Activated CD4-positive, alpha-beta memory T cell treated with anti-CD3 and anti-CD28 coated beads, Interleukin-2, amount 10 ng/mL, durations not matched to agents 7 days and 5 days (primary cell): Measurements from ENCODE around the gene FBXL13. TPM values are rescaled to one million over a fixed set of nuclear protein-coding genes. Genes with fewer than 3 reads are reported as not detected.
"Not testable (repeated sequence)": the region's sequence is repeated elsewhere in the genome, so short reads cannot be mapped to it uniquely, and the experiment has no call there.

Experiments
- CTCF ChIA-PET: fragments of 350-600 bp; sonication (Branson Sonifier 250); formaldehyde crosslinking; loops from one replicate; lab custom pipeline; 2021; ENCODE audit warnings: antibody characterized with exemption, inconsistent platforms; lab: Charles Lee
- POLR2A ChIA-PET: fragments of 350-600 bp; sonication (Branson Sonifier 250); formaldehyde crosslinking; loops from one replicate; lab custom pipeline; 2021; ENCODE audit warnings: antibody characterized with exemption; lab: Charles Lee
- DNase-seq: peaks from one replicate; pipeline ENCODE4 v3.0.0-alpha.2; 2020
- H3K27ac Mint-ChIP-seq: one replicate; pipeline ENCODE4 v1.8.0; 2021; ENCODE audit warnings: mild to moderate bottlenecking, mixed read lengths
- H3K27me3 Mint-ChIP-seq: one replicate; pipeline ENCODE4 v1.8.0; 2021; ENCODE audit warnings: mixed read lengths
- H3K36me3 Mint-ChIP-seq: one replicate; pipeline ENCODE4 v1.8.0; 2021; ENCODE audit warnings: low read depth, mixed read lengths
- H3K4me1 Mint-ChIP-seq: one replicate; pipeline ENCODE4 v1.8.0; 2021; ENCODE audit warnings: mixed read lengths
- H3K4me3 Mint-ChIP-seq: one replicate; pipeline ENCODE4 v1.8.0; 2021; ENCODE audit warnings: mild to moderate bottlenecking, mixed read lengths
- H3K9me3 Mint-ChIP-seq: one replicate; pipeline ENCODE4 v1.8.0; 2021; ENCODE audit warnings: mixed read lengths
- total RNA-seq, 2 experiments: library from RNA; stranded (reverse); gene quantifications; one replicate each; pipeline ENCODE4 v1.2.3, GENCODE V29; 2021

FBXL13 gene
- total RNA-seq, 2 experiments from 2014 or later = 0.58 TPM; not detected in 1

- Mint-ChIP-seq H3K27me3 (no peaks in the 10 kb centered on the region), H3K9me3 (no peaks in the 10 kb centered on the region), H3K4me1 (peaks cover 2% of the 10 kb centered on the region), H3K36me3 (peaks cover 10% of the 10 kb centered on the region), H3K4me3 (no peak overlapping the region), H3K27ac (no peak overlapping the region)
- POLR2A ChIA-PET = no interaction called here
- no peak for DNase-seq
- CTCF ChIA-PET = no interaction called here
These were observed 252.4 kb downstream of the FBXL13 start for GRCh38 chr7:102821994-102822747.

- H3K4me1 Mint-ChIP-seq = peaks cover 14% of the 10 kb centered on the region
- ChIA-PET POLR2A (no interaction called here), CTCF (no interaction called here)
- no peak overlapping the region for H3K4me3 Mint-ChIP-seq
- DNase-seq = no peak
- no peak overlapping the region for H3K27ac Mint-ChIP-seq
- H3K9me3 Mint-ChIP-seq = no peaks in the 10 kb centered on the region
- H3K36me3 Mint-ChIP-seq = peaks cover 13% of the 10 kb centered on the region
- H3K27me3 Mint-ChIP-seq = no peaks in the 10 kb centered on the region
These were observed 255.4 kb downstream of the FBXL13 start for GRCh38 chr7:102819151-102819550.

DNA sequence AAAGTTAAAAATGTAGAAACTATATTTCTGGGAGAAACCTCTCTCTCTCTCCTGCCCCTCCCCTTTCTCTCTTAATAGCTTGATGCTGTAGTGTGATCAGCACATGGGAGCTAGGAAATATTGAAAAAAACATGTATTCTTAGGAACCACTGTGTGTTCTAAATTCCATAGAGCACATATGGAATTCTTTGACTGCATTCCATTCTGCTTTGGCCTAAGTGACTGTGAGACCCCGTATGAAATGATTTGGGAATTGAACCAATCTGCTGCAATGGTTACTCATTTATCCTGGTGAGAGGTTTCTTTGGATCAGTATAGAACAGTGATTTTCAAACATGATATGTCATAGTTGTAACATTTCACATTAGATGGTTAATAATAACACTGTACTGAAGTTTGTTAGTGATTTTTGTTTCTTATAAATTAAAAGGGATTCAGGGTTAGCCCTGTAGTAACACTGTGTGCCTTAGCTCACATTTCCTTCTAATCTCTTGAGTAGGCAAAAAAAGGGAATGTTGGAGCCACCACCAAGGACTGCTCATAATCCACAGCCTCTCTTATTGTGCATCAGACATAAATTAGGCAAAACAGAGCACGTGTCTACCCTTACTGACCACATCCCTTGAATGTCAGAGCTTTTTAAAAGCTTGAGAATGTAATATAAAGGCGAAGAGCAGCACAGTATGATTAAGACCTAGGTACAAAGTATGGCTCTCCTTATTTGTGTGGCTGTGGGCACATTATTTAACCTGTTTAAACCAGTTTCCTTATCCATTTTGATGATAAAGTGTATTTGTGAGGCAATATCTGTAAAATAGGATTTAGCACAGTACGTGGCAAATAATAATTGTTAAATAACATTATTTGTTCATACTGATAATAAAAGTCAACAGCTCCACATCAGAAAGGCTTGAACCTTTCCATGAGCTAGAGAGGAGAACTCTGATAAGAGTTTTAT is 256.7 kb downstream of the FBXL13 start:
- H3K4me3 Mint-ChIP-seq = no peak overlapping the region
- POLR2A ChIA-PET = no interaction called here
- DNase-seq = no peak
- peaks cover 27% of the 10 kb centered on the region for H3K4me1 Mint-ChIP-seq
- CTCF ChIA-PET = no interaction called here
- peaks cover 16% of the 10 kb centered on the region for H3K36me3 Mint-ChIP-seq
- H3K27me3 Mint-ChIP-seq = no peaks in the 10 kb centered on the region
- no peak overlapping the region for H3K27ac Mint-ChIP-seq
- no peaks in the 10 kb centered on the region for H3K9me3 Mint-ChIP-seq

DNA sequence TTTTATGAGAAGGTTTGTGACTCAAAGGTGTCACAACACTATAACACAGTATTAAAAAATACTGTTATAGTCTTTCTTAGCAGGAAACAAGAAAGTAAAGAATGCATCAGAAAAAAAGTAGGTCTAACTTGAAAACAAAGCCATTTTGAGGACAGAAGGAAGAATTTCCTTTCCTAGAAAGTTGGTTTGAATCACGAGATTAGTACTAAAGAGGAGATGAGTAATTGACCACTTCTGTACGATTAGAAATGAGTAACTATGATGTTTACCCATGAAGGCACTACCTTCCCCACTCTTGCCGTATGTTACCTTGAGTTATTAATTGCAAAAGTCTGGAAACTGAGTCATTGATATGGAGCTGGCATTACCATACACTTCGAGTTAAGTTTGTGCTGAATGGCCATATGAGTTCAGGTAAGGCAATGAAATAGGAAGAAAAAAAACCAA is 260.5 kb downstream of the FBXL13 start:
- H3K4me3 Mint-ChIP-seq = no peak overlapping the region
- POLR2A ChIA-PET = interaction anchor here (0.6 to 1.4 kb wide), 2 partner anchors 13 to 29 kb away, joined by 3 to 8 read pairs; no protein-coding TSS in a partner anchor
- H3K27me3 Mint-ChIP-seq = no peaks in the 10 kb centered on the region
- CTCF ChIA-PET = no interaction called here
- peaks cover 38% of the 10 kb centered on the region for H3K4me1 Mint-ChIP-seq
- peak overlapping the region; percentile 50 for H3K27ac Mint-ChIP-seq
- no peak for DNase-seq
- H3K9me3 Mint-ChIP-seq = no peaks in the 10 kb centered on the region
- H3K36me3 Mint-ChIP-seq = peaks cover 10% of the 10 kb centered on the region

DNA sequence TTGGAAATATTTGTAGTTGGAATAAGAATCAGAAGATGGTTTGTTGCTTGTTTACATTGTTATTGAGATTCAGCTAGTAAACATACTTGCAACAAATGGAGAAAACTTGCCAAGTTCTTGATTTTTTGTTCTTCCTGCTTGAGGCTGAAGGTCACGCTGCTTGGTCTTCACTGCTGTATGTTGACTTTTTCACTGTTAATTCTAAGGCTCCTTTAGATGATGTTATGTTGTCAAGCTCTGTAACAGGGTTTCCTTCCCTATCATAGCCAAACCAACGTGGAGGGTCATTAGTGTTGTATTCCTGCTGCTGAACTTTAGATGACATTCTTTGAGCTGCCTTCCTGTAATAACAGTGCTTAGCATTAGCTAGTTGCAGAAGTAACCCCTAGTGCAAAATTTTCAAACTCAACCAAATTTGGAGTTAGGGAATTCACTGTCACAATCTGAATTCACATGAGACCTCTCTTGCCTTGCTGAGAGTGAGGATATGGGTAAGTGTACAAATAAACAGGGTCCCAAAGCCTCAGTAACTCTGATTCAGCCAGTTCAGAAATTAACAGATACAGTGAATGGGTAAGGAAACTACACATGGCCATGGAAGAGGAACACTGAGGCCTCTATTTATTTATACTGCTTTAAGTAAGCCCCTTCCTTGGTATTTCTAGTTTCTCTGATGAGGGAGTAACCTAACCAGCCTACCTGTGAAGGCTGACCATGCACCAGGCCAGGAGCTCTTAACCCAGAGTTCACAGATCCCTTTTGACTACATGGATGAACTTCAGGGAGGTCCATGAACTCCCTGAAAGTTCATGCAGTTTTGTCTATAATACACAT is 261.2 kb downstream of the FBXL13 start:
- Mint-ChIP-seq H3K4me1 (peaks cover 36% of the 10 kb centered on the region), H3K4me3 (no peak overlapping the region), H3K36me3 (peaks cover 10% of the 10 kb centered on the region), H3K9me3 (no peaks in the 10 kb centered on the region), H3K27me3 (no peaks in the 10 kb centered on the region), H3K27ac (peak overlapping the region; percentile 50)
- ChIA-PET CTCF (no interaction called here), POLR2A (no interaction called here)
- no peak for DNase-seq

DNA sequence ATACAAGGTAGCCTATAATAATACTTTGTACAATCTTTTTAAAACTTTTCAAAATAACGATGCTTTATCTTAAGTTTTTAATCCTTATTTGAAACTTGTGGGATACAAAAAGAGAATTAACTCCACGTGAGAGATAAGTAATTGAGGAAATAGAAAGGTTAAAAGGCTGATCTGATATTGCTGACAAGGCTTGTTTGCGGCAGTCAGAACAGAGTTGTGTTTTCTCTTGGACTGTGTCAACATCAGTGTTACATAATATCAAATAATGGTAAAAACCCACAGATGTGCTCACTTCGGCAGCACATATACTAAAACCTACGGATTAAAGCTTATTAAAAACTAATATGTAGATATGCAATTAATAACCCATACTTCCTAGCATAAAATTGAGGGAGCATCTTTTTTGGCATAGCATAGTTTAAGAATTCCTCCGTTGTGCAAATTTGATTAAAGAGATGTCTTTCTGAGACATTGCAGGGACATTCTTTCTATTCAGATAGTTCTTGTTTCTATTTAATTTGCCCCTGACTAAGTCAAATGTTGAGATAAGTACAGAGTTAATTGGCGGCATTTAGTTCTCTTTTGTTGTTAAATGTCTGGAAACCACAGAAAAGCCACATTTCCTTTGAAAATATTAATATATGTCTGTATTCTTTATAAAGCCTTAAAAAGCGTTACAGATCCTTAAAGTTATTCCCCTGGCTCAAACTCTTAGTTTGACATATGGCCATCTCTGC is 262.5 kb downstream of the FBXL13 start:
- Mint-ChIP-seq H3K4me3 (no peak overlapping the region), H3K36me3 (peaks cover 6% of the 10 kb centered on the region), H3K9me3 (no peaks in the 10 kb centered on the region), H3K4me1 (peaks cover 36% of the 10 kb centered on the region), H3K27me3 (no peaks in the 10 kb centered on the region), H3K27ac (no peak overlapping the region)
- CTCF ChIA-PET = no interaction called here
- POLR2A ChIA-PET = no interaction called here
- no peak for DNase-seq

- Mint-ChIP-seq H3K9me3 (no peaks in the 10 kb centered on the region), H3K36me3 (peaks cover 6% of the 10 kb centered on the region), H3K4me3 (no peak overlapping the region), H3K4me1 (peaks cover 36% of the 10 kb centered on the region), H3K27me3 (no peaks in the 10 kb centered on the region), H3K27ac (no peak overlapping the region)
- POLR2A ChIA-PET = no interaction called here
- CTCF ChIA-PET = no interaction called here
- DNase-seq = no peak
These were observed 263.7 kb downstream of the FBXL13 start for GRCh38 chr7:102810916-102811315.

- no peaks in the 10 kb centered on the region for H3K36me3 Mint-ChIP-seq
- CTCF ChIA-PET = no interaction called here
- H3K27me3 Mint-ChIP-seq = no peaks in the 10 kb centered on the region
- H3K9me3 Mint-ChIP-seq = peaks cover 9% of the 10 kb centered on the region
- no peak overlapping the region for H3K4me3 Mint-ChIP-seq
- no peak for DNase-seq
- peaks cover 11% of the 10 kb centered on the region for H3K4me1 Mint-ChIP-seq
- POLR2A ChIA-PET = no interaction called here
- H3K27ac Mint-ChIP-seq = no peak overlapping the region
These were observed 268.0 kb downstream of the FBXL13 start for GRCh38 chr7:102806613-102807012.

DNA sequence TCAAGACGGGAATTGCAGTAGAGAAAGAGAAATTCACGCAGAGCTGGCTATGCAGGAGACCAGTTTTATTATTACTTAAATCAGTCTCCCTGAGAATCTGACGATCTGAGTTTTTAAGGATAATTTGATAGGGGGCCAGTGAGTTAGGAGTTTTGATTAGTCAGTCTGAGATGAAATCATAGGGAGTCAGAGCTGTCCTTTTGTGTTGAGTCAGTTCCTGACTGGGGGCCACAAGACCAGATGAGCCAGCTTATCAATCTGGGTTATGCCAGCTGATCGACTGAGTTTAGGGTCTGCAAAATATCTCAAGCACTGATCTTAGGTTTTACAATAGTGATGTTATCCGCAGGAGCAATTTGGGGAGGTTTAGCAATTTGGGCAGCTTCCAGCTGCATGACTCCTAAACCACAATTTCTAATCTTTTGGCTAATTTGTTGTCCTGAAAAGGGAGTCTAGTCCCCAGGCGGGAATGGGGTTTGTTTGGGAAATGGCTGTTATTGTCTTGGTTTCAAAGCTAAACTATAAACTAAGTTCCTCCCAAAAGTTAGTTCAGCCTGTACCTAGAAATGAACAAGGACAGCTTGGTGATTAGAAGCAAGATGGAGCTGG is 278.5 kb downstream of the FBXL13 start:
- H3K9me3 Mint-ChIP-seq, DNase-seq, H3K27me3 Mint-ChIP-seq, H3K27ac Mint-ChIP-seq, H3K4me1 Mint-ChIP-seq, CTCF ChIA-PET, H3K36me3 Mint-ChIP-seq, POLR2A ChIA-PET, H3K4me3 Mint-ChIP-seq: not testable (repeated sequence)

DNA sequence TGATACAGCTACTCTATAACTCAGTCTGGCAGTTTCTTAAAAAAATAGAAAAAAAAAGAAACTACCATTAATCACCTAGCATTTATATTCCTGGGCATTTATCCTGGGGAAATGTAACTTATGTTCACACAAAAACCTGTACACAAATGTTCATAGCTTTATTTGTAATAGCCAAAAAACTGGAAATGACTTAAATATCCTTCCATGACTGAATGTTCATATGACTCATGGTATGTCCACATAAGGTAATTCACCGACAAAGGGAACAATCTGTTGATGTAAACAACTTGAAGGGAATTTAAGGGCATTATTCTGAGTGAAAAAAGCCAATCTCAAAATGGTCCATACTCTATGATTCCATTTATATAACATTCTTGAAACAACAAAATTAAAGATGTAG is 280.0 kb downstream of the FBXL13 start:
- POLR2A ChIA-PET, H3K9me3 Mint-ChIP-seq, H3K27ac Mint-ChIP-seq, DNase-seq, H3K27me3 Mint-ChIP-seq, H3K4me1 Mint-ChIP-seq, CTCF ChIA-PET, H3K4me3 Mint-ChIP-seq, H3K36me3 Mint-ChIP-seq: not testable (repeated sequence)

DNA sequence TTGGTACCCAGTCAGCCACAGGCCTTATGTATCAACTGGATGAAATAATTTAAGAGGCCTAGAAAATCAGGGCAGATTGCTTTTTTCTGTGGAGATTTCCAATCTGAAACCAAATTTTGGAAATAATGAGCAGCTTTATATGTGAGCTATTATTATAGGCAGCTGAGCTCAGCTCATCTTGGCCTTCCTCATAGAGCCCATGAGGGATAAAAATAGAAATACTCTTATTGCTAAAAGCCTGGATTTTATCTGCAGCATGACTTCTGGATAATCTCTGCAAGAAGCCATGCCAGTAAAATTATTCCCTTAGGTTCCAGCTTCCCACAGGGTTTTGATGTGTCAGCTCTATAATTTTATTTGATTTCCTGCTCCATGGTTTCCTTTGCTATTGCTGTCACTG is 282.8 kb downstream of the FBXL13 start:
- DNase-seq, H3K27ac Mint-ChIP-seq, POLR2A ChIA-PET, H3K27me3 Mint-ChIP-seq, H3K36me3 Mint-ChIP-seq, H3K4me1 Mint-ChIP-seq, H3K4me3 Mint-ChIP-seq, H3K9me3 Mint-ChIP-seq, CTCF ChIA-PET: not testable (repeated sequence)

DNA sequence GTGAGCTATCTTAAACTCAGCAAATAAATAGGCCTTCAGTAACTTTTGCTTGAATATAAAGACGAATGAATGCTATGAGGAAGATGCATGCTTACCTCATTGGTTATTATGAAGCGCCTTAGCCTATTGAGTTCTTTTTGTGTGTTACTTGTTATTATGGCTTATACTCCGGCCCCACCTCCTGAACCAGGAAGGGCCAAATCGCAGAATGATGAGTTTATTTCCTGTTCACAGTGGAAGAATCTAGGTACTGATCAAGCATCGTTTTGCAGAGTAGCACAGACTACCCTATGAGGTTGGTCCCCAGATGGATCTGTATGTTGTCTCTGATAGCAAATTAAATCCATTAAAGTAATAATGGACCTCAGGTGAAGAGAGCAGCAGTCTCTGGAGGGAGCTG is 283.2 kb downstream of the FBXL13 start:
- H3K4me3 Mint-ChIP-seq, H3K27ac Mint-ChIP-seq, H3K27me3 Mint-ChIP-seq, H3K36me3 Mint-ChIP-seq, DNase-seq, CTCF ChIA-PET, H3K4me1 Mint-ChIP-seq, POLR2A ChIA-PET, H3K9me3 Mint-ChIP-seq: not testable (repeated sequence)
